Measurements from ENCODE around the gene PHRF1.

The PHRF1 gene

DNA sequence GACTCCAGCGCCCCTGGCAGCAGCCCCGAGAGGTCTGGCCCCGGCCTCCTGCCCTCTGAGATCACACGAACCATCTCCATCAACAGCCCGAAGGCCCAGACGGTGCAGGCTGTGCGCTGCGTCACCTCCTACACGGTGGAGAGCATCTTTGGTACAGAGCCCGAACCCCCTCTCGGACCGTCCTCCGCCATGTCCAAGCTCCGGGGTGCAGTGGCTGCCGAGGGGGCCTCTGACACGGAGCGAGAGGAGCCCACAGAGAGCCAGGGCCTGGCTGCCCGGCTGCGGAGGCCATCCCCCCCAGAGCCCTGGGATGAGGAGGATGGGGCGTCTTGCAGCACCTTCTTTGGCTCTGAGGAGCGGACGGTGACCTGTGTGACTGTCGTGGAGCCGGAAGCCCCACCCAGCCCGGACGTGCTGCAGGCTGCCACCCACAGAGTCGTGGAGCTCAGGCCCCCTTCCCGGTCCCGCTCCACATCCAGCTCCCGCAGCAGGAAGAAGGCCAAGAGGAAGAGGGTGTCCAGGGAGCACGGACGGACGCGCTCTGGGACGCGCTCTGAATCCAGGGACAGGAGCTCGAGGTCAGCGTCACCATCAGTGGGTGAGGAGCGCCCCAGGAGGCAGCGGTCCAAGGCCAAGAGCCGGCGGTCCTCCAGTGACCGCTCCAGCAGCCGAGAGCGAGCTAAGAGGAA, 31.8 kb downstream of the PHRF1 start:
- DNase-seq = no peak
- Histone ChIP-seq H3K9ac (ENCODE audit: low read length) (no peak overlapping the region), H3K4me1 (ENCODE audit: low read length) (no peaks in the 10 kb centered on the region), H3K79me2 (ENCODE audit: low read length) (peaks cover 27% of the 10 kb centered on the region; the same call in 1 of the 2 replicates), H2AFZ (ENCODE audit: low read length) (no peak overlapping the region), H3K27ac (ENCODE audit: low read length) (no peak overlapping the region), H3K4me3 (ENCODE audit: low read length) (no peak overlapping the region), H3K9me2 (replicated peaks; ENCODE audit: insufficient read depth, low read length) (no peaks in the 10 kb centered on the region), H3K27me3 (replicated peaks; ENCODE audit: insufficient read depth, low read length) (no peaks in the 10 kb centered on the region), H3K9me3 (replicated peaks; ENCODE audit: insufficient read depth, low read length) (no peaks in the 10 kb centered on the region), H3K4me2 (ENCODE audit: low read depth, low read length) (no peak overlapping the region), H4K20me1 (ENCODE audit: insufficient read depth, low read length) (no peaks in the 10 kb centered on the region), H3F3A (ENCODE audit: insufficient read depth, low read length) (no peaks in the 10 kb centered on the region), H3K36me3 (replicated peaks; ENCODE audit: insufficient read depth, low read length) (peaks cover 12% of the 10 kb centered on the region)
- TF ChIP-seq EZH2 (optimal IDR thresholded peaks at IDR 0.05; ENCODE audit: low read depth, low read length) (no peak), EZH2phosphoT487 (IDR thresholded peaks at IDR 0.05; ENCODE audit: low read length) (no peak)
- TF ChIP-seq, protein P1, sequence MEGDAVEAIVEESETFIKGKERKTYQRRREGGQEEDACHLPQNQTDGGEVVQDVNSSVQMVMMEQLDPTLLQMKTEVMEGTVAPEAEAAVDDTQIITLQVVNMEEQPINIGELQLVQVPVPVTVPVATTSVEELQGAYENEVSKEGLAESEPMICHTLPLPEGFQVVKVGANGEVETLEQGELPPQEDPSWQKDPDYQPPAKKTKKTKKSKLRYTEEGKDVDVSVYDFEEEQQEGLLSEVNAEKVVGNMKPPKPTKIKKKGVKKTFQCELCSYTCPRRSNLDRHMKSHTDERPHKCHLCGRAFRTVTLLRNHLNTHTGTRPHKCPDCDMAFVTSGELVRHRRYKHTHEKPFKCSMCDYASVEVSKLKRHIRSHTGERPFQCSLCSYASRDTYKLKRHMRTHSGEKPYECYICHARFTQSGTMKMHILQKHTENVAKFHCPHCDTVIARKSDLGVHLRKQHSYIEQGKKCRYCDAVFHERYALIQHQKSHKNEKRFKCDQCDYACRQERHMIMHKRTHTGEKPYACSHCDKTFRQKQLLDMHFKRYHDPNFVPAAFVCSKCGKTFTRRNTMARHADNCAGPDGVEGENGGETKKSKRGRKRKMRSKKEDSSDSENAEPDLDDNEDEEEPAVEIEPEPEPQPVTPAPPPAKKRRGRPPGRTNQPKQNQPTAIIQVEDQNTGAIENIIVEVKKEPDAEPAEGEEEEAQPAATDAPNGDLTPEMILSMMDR (IDR thresholded peaks at IDR 0.05; ENCODE audit: low read length) = no peak

GRCh38 chr11:608791-609251, 32.6 kb downstream of the PHRF1 start:
- no peaks in the 10 kb centered on the region for H3K4me1 ChIP-seq (ENCODE audit: low read length)
- H3K4me3 ChIP-seq (ENCODE audit: low read length) = no peak overlapping the region
- DNase-seq = no peak

GRCh38 chr11:609341-609811, 33.1 kb downstream of the PHRF1 start:
- Histone ChIP-seq H3K27ac (ENCODE audit: low read length) (no peak overlapping the region), H3K4me2 (ENCODE audit: low read depth, low read length) (no peak overlapping the region)

More at GRCh38 chr11:608791-609251, 32.6 kb downstream of the PHRF1 start:
- no peaks in the 10 kb centered on the region for H4K20me1 ChIP-seq (ENCODE audit: insufficient read depth, low read length)
- no peak overlapping the region for H3K9ac ChIP-seq (ENCODE audit: low read length)
- peaks cover 12% of the 10 kb centered on the region for H3K36me3 ChIP-seq (replicated peaks; ENCODE audit: insufficient read depth, low read length)
- H3K27ac ChIP-seq (ENCODE audit: low read length) = no peak overlapping the region
- H3F3A ChIP-seq (ENCODE audit: insufficient read depth, low read length) = no peaks in the 10 kb centered on the region
- no peak overlapping the region for H3K4me2 ChIP-seq (ENCODE audit: low read depth, low read length)
- H2AFZ ChIP-seq (ENCODE audit: low read length) = no peak overlapping the region
- TF ChIP-seq, protein P1 (IDR thresholded peaks at IDR 0.05; ENCODE audit: low read length) = no peak
- no peak for TF ChIP-seq EZH2 (optimal IDR thresholded peaks at IDR 0.05; ENCODE audit: low read depth, low read length)
- no peak for TF ChIP-seq EZH2phosphoT487 (IDR thresholded peaks at IDR 0.05; ENCODE audit: low read length)
- H3K9me3 ChIP-seq (replicated peaks; ENCODE audit: insufficient read depth, low read length) = no peaks in the 10 kb centered on the region
- H3K27me3 ChIP-seq (replicated peaks; ENCODE audit: insufficient read depth, low read length) = no peaks in the 10 kb centered on the region
- H3K79me2 ChIP-seq (ENCODE audit: low read length) = peaks cover 25% of the 10 kb centered on the region; the same call in 1 of the 2 replicates
- no peaks in the 10 kb centered on the region for H3K9me2 ChIP-seq (replicated peaks; ENCODE audit: insufficient read depth, low read length)

More at GRCh38 chr11:609341-609811, 33.1 kb downstream of the PHRF1 start:
- Histone ChIP-seq H3K36me3 (replicated peaks; ENCODE audit: insufficient read depth, low read length) (peaks cover 7% of the 10 kb centered on the region; the same call in 1 of the 2 replicates), H3K9me3 (replicated peaks; ENCODE audit: insufficient read depth, low read length) (no peaks in the 10 kb centered on the region), H3F3A (ENCODE audit: insufficient read depth, low read length) (no peaks in the 10 kb centered on the region), H3K79me2 (ENCODE audit: low read length) (peaks cover 20% of the 10 kb centered on the region; the same call in 1 of the 2 replicates), H2AFZ (ENCODE audit: low read length) (no peak overlapping the region), H3K4me1 (ENCODE audit: low read length) (no peaks in the 10 kb centered on the region), H3K9ac (ENCODE audit: low read length) (no peak overlapping the region), H3K4me3 (ENCODE audit: low read length) (no peak overlapping the region), H3K27me3 (replicated peaks; ENCODE audit: insufficient read depth, low read length) (no peaks in the 10 kb centered on the region), H4K20me1 (ENCODE audit: insufficient read depth, low read length) (no peaks in the 10 kb centered on the region), H3K9me2 (replicated peaks; ENCODE audit: insufficient read depth, low read length) (no peaks in the 10 kb centered on the region)
- TF ChIP-seq, protein P1 (IDR thresholded peaks at IDR 0.05; ENCODE audit: low read length) = no peak
- no peak for TF ChIP-seq EZH2 (optimal IDR thresholded peaks at IDR 0.05; ENCODE audit: low read depth, low read length)
- no peak for TF ChIP-seq EZH2phosphoT487 (IDR thresholded peaks at IDR 0.05; ENCODE audit: low read length)
- DNase-seq = no peak
